HepG2 (cell line): ENCODE measurements around the gene OR1F1. TPM values are rescaled to one million over a fixed set of nuclear protein-coding genes. Genes with fewer than 3 reads are reported as not detected.

Source experiments
- FOSL1 ChIP-seq: sonication (generic); formaldehyde crosslinking; IDR thresholded peaks from 2 replicates; pipeline ENCODE4 v1.9.0; 2021; ENCODE audit warnings: missing genetic modification reagents, borderline replicate concordance
- RARA ChIP-seq: IDR thresholded peaks from 2 replicates; pipeline ENCODE4 v1.6.1; 2016; ENCODE audit warnings: missing genetic modification reagents, missing compliant biosample characterization
- SNRNP70 ChIP-seq: fragments of 200-400 bp; formaldehyde crosslinking; IDR thresholded peaks from 2 replicates; pipeline ENCODE4 v1.6.1; 2017; ENCODE audit warnings: mild to moderate bottlenecking, low read depth, low read length, moderate library complexity
- TEAD3 ChIP-seq: optimal IDR thresholded peaks from 2 replicates; pipeline ENCODE3; 2016; ENCODE audit warnings: borderline replicate concordance
- ZBTB7A ChIP-seq: sonication (generic); formaldehyde crosslinking; IDR thresholded peaks from 2 replicates; pipeline ENCODE4 v1.8.0; 2022; ENCODE audit warnings: mild to moderate bottlenecking, missing genetic modification reagents
- ZFP36 ChIP-seq: fragments of 150-350 bp; IDR thresholded peaks from 2 replicates; pipeline ENCODE4 v1.6.1; 2018; ENCODE audit warnings: borderline replicate concordance, low read length, low read depth; ENCODE audit not compliant: partially characterized antibody
- ZNF24 ChIP-seq: fragments of 450-650 bp; IDR thresholded peaks from 2 replicates; pipeline ENCODE4 v1.6.1; 2017; ENCODE audit warnings: antibody characterized with exemption, mild to moderate bottlenecking
- ZNF326 ChIP-seq: sonication (generic); formaldehyde crosslinking; IDR thresholded peaks from 2 replicates; pipeline ENCODE4 v1.4.0; 2020; ENCODE audit warnings: missing genetic modification reagents, borderline replicate concordance
- ZNF337 ChIP-seq: sonication (generic); formaldehyde crosslinking; IDR thresholded peaks from 2 replicates; pipeline ENCODE4 v1.5.1; 2020; ENCODE audit warnings: missing genetic modification reagents, low read depth, mild to moderate bottlenecking, borderline replicate concordance
- ZNF34 ChIP-seq: sonication (generic); formaldehyde crosslinking; IDR thresholded peaks from 2 replicates; pipeline ENCODE4 v1.4.0; 2020; ENCODE audit warnings: mild to moderate bottlenecking, missing genetic modification reagents, borderline replicate concordance
- ZNF496 ChIP-seq: sonication (generic); formaldehyde crosslinking; IDR thresholded peaks from 2 replicates; pipeline ENCODE4 v1.8.1; 2023; ENCODE audit warnings: mild to moderate bottlenecking, moderate library complexity, missing genetic modification reagents; ENCODE audit not compliant: insufficient replicate concordance
- ZNF564 ChIP-seq: sonication (generic); formaldehyde crosslinking; IDR thresholded peaks from 2 replicates; pipeline ENCODE4 v1.8.1; 2023; ENCODE audit warnings: mild to moderate bottlenecking, missing genetic modification reagents
- ZNF569 ChIP-seq: sonication (generic); formaldehyde crosslinking; IDR thresholded peaks from 2 replicates; pipeline ENCODE4 v1.5.0; 2020; ENCODE audit warnings: mild to moderate bottlenecking, missing genetic modification reagents, moderate library complexity, borderline replicate concordance
- ZNF670 ChIP-seq: sonication (generic); formaldehyde crosslinking; IDR thresholded peaks from 2 replicates; pipeline ENCODE4 v1.8.0; 2022; ENCODE audit warnings: mild to moderate bottlenecking, missing genetic modification reagents, borderline replicate concordance
- polyA plus RNA-seq, 8 experiments: library from polyadenylated mRNA; depleted of rRNA in 3 of 8; stranded (reverse) in 7 of 8; unstranded in 1 of 8; fragments of >200 nt; fragmentation: Illumina TruSeq in 4 of 8; extraction: Trizol in 4 of 8; gene quantifications; 2 replicates each; pipeline versions ENCODE4 v1.2.1 to v1.2.3, GENCODE V29; 2011 to 2016; ENCODE audit warnings: low read depth in 4 of 8, missing spikeins in 1 of 8, mixed read lengths in 1 of 8; ENCODE audit not compliant: insufficient read depth in 1 of 8
- total RNA-seq, 5 experiments: library from RNA; depleted of rRNA; stranded (reverse); fragments of >200 nt; fragmentation: Illumina TruSeq; extraction: Trizol; gene quantifications; 2 replicates each; pipeline ENCODE4 v1.2.3, GENCODE V29; 2016; ENCODE audit warnings: low read depth in 1 of 5
- TF ChIP-seq, protein P1 (sequence below): sonication (generic); formaldehyde crosslinking; conservative IDR thresholded peaks from 2 replicates; pipeline ENCODE4 v1.4.0; 2020; ENCODE audit warnings: missing genetic modification reagents
- TF ChIP-seq, protein P2 (sequence below): sonication (generic); formaldehyde crosslinking; IDR thresholded peaks from 2 replicates; pipeline ENCODE4 v1.8.0; 2022; ENCODE audit warnings: missing genetic modification reagents, mild to moderate bottlenecking, borderline replicate concordance
- TF ChIP-seq, protein P3 (sequence below): sonication (generic); formaldehyde crosslinking; IDR thresholded peaks from 2 replicates; pipeline ENCODE4 v1.5.0; 2020; ENCODE audit warnings: mild to moderate bottlenecking, missing genetic modification reagents

OR1F1 gene
- total and polyA plus RNA-seq, 2 of the 13 experiments (the other 11 are each of a cell fraction or from before 2014, with no cell fraction given), result 0.90 TPM; not detected in 1

GRCh38 chr16:3149630-3150345, 38.2 kb upstream of the OR1F1 start (continued):
- TF ChIP-seq ZNF496 (CRISPR knock-in tag), result no peak
- no peak for TF ChIP-seq ZNF34 (CRISPR knock-in tag)
- no peak for TF ChIP-seq ZNF569 (CRISPR knock-in tag)
- no peak for TF ChIP-seq RARA
- TF ChIP-seq, protein P1, sequence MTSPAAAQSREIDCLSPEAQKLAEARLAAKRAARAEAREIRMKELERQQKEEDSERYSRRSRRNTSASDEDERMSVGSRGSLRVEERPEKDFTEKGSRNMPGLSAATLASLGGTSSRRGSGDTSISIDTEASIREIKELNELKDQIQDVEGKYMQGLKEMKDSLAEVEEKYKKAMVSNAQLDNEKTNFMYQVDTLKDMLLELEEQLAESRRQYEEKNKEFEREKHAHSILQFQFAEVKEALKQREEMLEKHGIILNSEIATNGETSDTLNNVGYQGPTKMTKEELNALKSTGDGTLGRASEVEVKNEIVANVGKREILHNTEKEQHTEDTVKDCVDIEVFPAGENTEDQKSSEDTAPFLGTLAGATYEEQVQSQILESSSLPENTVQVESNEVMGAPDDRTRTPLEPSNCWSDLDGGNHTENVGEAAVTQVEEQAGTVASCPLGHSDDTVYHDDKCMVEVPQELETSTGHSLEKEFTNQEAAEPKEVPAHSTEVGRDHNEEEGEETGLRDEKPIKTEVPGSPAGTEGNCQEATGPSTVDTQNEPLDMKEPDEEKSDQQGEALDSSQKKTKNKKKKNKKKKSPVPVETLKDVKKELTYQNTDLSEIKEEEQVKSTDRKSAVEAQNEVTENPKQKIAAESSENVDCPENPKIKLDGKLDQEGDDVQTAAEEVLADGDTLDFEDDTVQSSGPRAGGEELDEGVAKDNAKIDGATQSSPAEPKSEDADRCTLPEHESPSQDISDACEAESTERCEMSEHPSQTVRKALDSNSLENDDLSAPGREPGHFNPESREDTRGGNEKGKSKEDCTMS (CRISPR knock-in tag), result no peak
- TF ChIP-seq, protein P2, sequence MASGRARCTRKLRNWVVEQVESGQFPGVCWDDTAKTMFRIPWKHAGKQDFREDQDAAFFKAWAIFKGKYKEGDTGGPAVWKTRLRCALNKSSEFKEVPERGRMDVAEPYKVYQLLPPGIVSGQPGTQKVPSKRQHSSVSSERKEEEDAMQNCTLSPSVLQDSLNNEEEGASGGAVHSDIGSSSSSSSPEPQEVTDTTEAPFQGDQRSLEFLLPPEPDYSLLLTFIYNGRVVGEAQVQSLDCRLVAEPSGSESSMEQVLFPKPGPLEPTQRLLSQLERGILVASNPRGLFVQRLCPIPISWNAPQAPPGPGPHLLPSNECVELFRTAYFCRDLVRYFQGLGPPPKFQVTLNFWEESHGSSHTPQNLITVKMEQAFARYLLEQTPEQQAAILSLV (CRISPR knock-in tag), result no peak
- TF ChIP-seq ZNF670 (CRISPR knock-in tag), result no peak
- TF ChIP-seq, protein P3, sequence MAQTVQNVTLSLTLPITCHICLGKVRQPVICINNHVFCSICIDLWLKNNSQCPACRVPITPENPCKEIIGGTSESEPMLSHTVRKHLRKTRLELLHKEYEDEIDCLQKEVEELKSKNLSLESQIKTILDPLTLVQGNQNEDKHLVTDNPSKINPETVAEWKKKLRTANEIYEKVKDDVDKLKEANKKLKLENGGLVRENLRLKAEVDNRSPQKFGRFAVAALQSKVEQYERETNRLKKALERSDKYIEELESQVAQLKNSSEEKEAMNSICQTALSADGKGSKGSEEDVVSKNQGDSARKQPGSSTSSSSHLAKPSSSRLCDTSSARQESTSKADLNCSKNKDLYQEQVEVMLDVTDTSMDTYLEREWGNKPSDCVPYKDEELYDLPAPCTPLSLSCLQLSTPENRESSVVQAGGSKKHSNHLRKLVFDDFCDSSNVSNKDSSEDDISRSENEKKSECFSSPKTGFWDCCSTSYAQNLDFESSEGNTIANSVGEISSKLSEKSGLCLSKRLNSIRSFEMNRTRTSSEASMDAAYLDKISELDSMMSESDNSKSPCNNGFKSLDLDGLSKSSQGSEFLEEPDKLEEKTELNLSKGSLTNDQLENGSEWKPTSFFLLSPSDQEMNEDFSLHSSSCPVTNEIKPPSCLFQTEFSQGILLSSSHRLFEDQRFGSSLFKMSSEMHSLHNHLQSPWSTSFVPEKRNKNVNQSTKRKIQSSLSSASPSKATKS, result no peak
- TF ChIP-seq ZBTB7A (CRISPR knock-in tag), result no peak
- TF ChIP-seq TEAD3 (CRISPR knock-in tag), result peak; percentile 48
- TF ChIP-seq ZNF564, result no peak
- TF ChIP-seq ZNF337, result no peak
- no peak for TF ChIP-seq ZNF24
- TF ChIP-seq ZNF326 (CRISPR knock-in tag), result no peak
- TF ChIP-seq SNRNP70, result no peak
- no peak for TF ChIP-seq FOSL1 (CRISPR knock-in tag)
- no peak for TF ChIP-seq ZFP36
